GM19463 (cell line): Measurements from ENCODE around the gene RPL28.
"Not testable (repeated sequence)": the region's sequence is repeated elsewhere in the genome, so short reads cannot be mapped to it uniquely, and the experiment has no call there.

Experiments
- ATAC-seq: cut with Tn5 transposase; IDR thresholded peaks from one replicate; pipeline ENCODE4 v1.9.1; 2021; ENCODE audit warnings: mild to moderate bottlenecking, moderate library complexity; ENCODE audit not compliant: unreplicated experiment

Gene RPL28

DNA sequence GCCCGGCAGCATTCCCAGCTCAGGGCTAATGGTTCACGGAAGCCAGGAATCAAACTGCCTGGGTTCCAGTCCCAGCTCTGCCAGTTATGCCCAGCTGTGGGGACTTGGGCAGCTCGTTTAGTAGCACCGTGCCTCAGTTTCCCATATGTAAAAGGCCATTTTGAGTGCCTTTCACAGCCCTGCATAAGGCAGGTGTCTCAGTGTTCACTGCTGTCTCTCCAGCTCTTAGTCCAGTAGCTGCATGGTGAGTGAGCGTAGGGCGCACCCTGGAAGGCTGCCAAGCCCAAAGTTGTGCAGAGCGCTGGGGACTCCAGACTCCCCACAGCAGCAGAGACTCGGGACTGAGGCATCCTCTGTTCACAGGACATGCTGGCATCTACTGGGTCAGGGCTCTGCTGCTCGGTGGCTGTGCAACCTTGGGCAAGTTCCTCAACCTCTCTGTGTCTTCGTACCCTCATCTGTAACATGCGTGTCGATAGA is 5.5 kb downstream of the RPL28 start:
- no peak for ATAC-seq

- ATAC-seq = no peak
Observed at GRCh38 chr19:55391702-55392615, 6.2 kb downstream of the RPL28 start.

GRCh38 chr19:55392820-55393761 is 7.4 kb downstream of the RPL28 start:
- ATAC-seq = no peak

GRCh38 chr19:55398200-55398925 is 12.6 kb downstream of the RPL28 start:
- ATAC-seq = no peak

- ATAC-seq = no peak
Observed at GRCh38 chr19:55400281-55401087, 14.8 kb downstream of the RPL28 start.

DNA sequence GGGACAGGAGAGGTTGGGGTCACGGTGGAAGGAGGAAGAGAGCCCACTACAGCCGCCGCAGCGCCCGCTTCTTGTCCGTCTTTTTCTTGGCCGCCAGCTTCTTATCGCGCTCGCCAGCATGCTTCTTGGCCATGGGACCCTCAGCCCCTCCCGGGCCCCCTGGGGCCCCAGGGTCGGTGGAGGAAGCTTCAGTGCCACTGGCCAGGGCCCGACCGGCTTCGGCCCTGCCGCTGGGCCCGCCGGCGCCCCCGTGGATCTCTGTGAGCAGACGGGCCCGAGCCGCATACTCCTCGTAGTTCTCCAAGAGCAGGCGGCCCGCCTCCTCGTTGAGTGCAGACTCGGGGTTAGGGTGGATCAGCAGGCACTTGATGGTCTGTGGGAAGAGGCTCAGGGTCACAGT is 15.7 kb downstream of the RPL28 start:
- ATAC-seq = not testable (repeated sequence)

GRCh38 chr19:55402509-55402908 is 16.8 kb downstream of the RPL28 start:
- ATAC-seq = no peak

GRCh38 chr19:55405638-55406037 is 19.9 kb downstream of the RPL28 start:
- ATAC-seq = no peak

GRCh38 chr19:55406091-55406825 is 20.5 kb downstream of the RPL28 start:
- ATAC-seq = no peak

- no peak for ATAC-seq
Observed at GRCh38 chr19:55406826-55407549, 21.3 kb downstream of the RPL28 start.

GRCh38 chr19:55407550-55407799 is 21.7 kb downstream of the RPL28 start, which contains the start of gene UBE2S:
Gene UBE2S, minus strand, starts transcription at chr19:55407788. Its CDS starts 199 bp downstream, at chr19:55407589.
- ATAC-seq = not testable (repeated sequence)

DNA sequence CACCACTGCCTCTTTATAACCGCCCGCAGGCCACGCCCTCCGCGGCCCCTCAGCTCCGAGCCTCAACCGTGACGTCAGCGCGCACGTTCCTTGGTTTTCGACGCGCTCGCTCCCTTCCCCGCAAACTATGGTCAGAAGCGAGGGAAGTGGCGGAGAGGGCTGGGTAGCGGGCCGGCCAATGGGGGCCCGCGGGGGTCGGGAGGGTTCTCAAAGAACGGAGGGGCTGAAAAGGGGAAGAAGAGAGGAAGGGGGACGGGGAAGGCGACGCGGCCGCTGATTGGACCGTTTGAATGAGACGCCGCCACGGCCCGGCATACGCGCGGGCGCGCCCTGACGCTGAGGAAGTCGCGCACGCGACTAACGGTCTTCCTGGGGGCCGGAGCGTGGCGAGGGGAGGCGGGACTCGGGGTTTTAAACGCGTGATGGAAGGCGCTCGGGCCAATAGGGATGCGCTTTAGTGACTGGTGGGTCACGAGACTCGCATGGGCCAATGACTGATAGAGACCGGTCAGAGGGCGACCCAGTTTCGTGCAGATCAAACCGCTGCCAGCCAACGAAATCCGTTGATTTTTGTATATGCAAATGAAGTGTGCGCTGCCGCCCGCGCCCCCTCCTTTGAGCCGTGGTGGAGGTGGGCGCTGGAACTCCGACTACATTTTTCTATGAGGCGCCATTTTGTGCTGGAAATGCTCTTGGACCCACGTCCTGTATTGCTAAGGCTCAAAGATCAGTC is 22.2 kb downstream of the RPL28 start:
- peak; percentile 82 for ATAC-seq

- no peak for ATAC-seq
Observed at GRCh38 chr19:55408533-55408872, 22.8 kb downstream of the RPL28 start.

- not testable (repeated sequence) for ATAC-seq
Observed at GRCh38 chr19:55409179-55409578, 23.4 kb downstream of the RPL28 start.

- no peak for ATAC-seq
Observed at GRCh38 chr19:55410168-55410567, 24.4 kb downstream of the RPL28 start.

DNA sequence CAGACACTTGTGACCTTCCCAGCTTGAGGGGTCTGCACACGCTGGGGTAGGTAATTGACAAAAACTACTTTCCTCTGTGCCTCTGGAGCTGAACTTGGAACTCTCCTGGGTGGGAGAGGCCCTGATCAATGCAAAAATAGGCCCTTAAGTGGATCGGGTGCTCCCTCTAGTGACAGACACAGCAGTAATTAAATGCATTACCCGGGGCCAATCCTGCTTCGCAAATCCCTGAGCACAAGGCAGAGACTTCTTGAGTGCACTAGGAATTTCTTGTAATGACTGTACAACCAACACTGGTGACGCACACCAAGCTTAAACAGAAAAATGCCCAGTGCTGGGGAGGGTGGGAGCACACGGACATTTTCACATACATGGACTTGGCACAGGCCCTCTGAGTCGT is 32.5 kb downstream of the RPL28 start:
- no peak for ATAC-seq

GRCh38 chr19:55419103-55419502 is 33.4 kb downstream of the RPL28 start:
- no peak for ATAC-seq

DNA sequence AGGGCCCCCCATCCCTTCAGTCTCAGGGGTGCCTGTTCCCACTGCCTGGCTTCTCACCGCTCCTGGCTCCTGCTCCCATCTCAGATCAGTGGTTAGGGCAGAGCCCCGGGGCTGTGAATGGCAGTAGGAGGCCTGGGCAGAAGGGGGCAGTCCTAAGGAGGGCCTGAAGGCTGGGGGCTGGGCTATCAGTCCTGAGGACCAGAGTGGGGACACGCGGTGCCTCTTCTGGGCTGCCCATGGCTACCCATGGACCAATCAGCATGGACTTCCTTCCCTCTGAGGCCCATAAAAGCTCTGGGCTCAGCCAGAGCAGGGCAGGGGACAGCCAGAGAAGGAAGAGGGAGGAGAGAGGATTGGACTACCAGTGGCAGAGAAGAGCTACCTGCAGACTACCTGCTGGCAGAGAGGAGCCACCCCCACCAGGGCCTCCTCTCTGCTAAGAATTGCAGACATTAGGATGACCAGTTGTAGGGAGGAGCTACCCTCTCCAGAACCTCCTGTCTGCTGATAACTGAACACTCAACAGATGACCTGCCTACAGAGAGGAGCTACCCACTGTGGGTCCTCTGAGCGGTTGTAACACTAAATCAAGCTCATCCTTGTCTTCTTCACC is 34.0 kb downstream of the RPL28 start:
- no peak for ATAC-seq
